DMS153 (cell line): Measurements from ENCODE around the gene INAFM2.

Experiments
- DNase-seq: peaks from one replicate; lab custom pipeline; 2025; lab: John Stamatoyannopoulos, UW

INAFM2 gene

DNA sequence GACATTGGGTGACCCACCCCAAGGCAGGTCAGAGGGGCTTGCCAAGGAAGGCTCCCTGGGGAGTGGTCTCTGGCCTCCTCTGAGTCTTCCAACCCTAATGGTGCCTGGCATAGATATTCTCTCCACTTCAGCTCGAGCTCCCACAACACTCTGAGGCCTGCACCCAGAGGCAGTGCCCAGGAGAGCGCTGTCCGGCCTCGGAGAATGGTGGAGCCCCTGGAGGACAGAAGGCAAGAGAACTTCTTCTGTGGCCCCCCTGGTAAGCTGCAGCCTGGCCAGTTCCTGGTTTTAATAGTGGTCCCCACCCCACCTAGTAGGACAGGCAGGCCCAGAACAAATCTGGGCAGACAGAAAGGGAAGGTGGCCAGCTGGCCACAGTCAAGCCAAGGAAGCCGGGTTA lies 41.5 kb downstream of the INAFM2 start:
- DNase-seq = no peak

DNA sequence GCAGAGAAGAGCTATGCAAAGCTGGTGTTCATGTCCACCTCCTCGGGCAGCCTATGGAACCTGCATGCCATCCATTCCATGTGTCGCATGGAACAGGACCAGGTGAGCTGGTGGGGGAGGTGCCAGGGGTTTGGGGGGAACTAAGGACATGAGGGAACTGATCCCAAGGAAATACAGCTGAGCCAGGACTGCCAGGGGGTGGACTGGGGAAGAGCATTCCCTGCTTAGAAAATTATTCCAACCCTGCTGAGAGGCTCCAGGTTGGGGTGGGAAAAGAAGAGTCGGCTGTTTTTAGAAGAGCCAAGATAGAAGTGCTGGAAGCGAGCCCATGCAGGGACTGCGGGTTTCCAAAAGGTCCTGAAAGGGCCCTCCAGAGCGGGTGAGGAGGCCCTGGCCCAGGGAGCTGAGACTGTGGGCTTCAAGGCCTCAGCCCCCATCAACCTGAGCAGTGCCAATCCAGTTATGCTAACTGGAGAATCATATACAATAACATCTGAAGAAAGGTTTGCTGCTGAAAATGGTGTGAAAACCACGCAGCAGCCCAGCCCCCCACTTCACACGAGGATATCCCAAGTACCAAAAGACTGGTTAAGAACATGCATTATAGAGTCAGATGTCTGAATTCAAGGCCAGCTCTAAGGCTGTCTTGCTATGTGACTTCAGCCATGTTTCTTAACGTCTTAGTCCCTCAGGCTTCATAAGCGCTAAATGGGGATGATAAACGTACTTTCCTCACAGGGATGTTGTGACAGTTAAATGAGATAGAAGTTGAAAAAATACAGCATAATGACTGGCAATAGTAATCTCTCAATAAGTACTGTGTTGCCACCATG lies 42.3 kb downstream of the INAFM2 start:
- no peak for DNase-seq

DNA sequence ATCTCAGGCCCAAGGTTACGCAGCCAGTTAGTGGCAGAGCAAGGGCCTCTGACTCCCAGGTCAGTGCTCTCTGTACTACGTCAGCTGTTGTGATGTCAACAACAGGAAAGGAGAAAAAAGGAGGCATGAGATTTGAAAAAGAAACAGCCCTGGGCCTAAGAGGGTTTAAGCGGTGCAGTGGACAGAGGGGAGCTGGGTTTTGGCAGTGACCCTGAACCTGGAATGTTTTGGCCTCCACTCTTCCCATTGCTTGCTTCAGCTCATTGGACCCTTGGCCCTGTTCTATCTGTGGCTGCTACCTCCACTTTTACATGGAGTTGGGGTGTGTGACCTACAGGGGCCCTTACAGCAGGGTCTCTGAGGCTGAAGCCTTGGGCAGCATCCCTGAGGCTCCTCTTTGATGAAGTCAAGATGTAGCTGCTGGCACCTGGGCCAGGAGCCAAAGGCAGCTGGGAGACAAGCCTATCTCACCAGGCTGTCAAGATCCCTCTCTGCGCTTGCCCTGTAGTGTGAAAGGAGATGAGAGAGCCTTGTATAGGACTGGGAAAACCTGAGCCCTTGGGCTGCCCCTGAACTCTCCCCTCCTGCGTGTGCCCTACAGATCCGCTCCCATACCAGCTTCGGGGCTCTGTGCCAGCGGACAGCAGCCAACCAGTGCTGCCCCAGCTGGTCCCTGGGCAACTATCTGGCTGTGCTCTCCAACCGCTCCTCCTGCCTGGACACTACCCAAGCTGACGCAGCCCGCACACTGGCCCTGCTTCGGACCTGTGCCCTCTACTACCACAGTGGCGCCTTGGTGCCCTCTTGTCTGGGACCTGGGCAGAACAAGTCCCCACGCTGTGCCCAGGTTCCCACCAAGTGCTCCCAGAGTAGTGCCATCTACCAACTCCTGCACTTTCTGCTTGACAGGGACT lies 43.2 kb downstream of the INAFM2 start:
- DNase-seq = no peak

DNA sequence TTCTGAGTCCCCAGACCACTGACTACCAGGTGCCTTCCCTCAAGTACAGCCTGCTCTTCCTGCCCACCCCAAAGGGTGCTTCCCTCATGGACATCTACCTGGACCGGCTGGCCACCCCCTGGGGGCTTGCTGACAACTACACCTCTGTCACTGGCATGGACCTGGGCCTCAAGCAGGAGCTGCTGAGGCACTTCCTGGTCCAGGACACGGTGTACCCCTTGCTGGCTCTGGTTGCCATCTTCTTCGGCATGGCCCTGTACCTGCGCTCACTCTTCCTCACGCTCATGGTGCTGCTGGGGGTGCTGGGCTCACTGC lies 43.8 kb downstream of the INAFM2 start:
- no peak for DNase-seq

DNA sequence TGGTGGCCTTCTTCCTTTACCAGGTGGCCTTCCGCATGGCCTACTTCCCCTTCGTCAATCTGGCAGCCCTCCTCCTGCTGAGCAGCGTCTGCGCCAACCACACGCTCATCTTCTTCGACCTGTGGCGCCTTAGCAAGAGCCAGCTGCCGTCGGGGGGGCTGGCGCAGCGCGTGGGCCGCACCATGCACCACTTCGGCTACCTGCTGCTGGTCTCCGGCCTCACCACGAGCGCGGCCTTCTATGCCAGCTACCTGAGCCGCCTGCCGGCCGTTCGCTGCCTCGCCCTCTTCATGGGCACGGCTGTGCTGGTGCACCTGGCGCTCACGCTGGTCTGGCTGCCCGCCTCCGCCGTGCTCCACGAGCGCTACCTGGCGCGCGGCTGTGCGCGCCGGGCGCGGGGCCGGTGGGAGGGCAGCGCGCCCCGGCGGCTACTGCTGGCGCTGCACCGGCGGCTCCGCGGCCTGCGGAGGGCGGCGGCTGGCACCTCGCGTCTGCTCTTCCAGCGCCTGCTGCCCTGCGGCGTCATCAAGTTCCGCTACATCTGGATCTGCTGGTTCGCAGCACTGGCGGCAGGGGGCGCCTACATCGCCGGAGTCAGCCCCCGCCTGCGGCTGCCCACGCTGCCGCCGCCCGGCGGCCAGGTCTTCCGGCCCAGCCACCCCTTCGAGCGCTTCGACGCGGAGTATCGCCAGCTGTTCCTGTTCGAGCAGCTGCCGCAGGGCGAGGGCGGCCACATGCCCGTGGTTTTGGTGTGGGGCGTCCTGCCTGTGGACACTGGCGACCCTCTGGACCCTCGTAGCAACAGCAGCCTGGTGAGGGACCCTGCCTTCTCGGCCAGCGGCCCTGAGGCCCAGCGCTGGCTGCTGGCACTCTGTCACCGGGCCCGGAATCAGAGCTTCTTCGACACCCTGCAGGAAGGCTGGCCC lies 44.5 kb downstream of the INAFM2 start:
- peak; percentile 78 for DNase-seq

DNA sequence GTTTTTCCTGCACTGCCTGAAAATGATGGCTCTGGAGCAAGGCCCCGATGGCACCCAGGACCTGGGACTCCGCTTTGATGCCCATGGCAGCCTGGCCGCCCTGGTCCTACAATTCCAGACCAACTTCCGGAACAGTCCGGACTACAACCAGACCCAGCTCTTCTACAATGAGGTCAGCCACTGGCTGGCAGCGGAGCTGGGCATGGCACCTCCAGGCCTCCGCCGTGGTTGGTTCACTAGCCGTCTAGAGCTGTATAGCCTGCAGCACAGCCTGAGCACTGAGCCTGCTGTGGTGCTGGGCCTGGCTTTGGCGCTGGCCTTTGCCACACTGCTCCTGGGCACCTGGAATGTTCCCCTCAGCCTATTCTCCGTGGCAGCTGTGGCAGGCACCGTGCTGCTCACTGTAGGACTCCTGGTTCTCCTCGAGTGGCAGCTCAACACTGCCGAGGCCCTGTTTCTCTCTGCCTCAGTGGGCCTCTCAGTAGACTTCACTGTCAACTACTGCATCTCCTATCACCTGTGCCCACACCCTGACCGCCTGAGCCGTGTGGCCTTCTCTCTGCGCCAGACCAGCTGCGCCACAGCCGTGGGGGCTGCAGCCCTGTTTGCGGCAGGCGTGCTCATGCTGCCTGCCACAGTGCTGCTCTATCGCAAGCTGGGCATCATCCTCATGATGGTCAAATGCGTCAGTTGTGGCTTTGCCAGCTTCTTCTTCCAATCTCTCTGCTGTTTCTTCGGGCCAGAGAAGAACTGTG lies 45.4 kb downstream of the INAFM2 start:
- DNase-seq = no peak

DNA sequence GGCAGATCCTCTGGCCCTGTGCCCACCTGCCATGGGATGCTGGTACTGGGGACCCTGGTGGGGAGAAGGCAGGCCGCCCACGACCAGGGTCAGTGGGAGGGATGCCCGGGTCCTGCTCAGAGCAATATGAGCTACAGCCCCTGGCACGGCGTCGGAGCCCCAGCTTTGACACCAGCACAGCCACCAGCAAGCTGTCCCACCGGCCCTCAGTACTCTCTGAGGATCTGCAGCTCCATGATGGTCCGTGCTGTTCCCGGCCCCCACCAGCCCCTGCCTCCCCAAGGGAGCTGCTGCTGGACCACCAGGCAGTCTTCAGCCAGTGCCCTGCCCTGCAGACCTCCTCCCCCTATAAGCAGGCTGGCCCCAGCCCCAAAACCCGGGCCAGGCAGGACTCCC lies 46.0 kb downstream of the INAFM2 start:
- no peak for DNase-seq

DNA sequence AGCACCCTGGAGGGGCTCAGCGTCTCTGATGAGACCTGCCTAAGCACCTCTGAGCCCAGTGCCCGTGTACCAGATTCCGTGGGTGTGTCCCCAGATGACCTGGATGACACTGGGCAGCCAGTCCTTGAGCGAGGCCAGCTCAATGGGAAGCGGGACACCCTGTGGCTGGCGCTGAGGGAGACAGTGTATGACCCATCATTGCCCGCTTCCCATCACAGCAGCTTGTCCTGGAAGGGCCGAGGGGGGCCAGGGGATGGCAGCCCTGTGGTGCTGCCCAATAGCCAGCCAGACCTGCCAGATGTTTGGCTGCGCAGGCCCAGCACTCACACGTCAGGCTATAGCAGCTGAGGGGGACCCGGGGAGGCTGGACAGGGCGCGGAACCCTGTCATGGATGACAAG lies 46.5 kb downstream of the INAFM2 start:
- DNase-seq = no peak

DNA sequence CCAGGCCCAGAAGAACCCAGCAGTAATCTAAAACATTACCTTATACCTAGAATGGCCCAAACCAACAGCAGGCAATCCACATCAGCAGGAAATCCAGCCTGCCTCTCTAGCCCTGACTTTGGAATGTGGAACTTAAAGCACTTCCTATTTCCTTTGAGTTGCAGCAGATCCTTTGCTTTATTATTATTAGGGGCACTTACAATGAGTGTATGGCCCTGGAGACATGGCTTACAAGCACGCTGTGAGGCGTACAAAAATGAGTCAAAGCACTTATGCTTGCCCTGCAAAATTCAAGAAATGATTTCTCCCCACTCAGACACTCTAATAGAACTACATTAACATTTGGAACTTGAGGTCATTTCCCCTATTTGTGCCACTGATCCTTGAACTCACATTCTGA lies 49.5 kb downstream of the INAFM2 start:
- no peak for DNase-seq
